Measurements from ENCODE around the gene TXNRD2. TPM values are rescaled to one million over a fixed set of nuclear protein-coding genes. Genes with fewer than 3 reads are reported as not detected.

Gene TXNRD2
- total RNA-seq, 1 experiment from 2014 or later: 33.7 TPM

DNA sequence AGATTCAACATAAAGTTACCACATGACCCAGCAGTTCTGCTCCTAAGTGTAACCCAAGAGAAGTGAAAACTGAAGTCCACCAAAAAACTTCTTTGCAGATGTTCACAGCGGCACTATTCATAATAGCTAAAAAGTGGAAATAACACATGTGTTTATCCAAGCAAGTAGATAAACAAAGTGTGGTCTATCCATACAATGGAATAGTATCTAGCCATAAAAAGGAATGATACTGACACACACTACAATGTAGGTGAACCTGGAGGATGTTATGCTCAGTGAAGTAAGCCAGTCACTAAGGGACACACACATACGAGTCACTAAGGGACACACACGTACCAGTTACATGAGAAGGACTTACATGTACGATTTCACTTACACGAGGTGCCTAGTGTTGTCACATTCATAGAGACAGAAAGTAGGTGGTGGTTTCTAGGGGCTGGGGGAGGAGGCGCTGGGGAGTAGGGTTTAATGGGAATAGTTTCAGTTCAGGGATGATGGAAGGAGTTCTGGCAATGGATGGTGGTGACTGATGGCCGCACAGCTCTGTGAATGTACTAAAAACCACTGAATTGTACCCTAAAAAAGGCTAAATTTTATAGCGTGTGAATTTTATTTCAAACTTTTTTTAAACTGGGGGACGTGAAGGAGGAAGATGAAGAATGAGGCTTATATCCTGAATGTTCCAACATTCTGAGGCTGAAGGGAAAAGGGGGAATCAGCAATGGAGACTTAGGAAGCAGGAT, 27.2 kb downstream of the TXNRD2 start:
- Mint-ChIP-seq H3K9me3 (ENCODE audit: low read depth, unreplicated experiment) (no peaks in the 10 kb centered on the region), H3K27me3 (ENCODE audit: unreplicated experiment) (no peaks in the 10 kb centered on the region)
- intact Hi-C loops (cut with micrococcal nuclease; ENCODE audit: unreplicated experiment): no loop called here

DNA sequence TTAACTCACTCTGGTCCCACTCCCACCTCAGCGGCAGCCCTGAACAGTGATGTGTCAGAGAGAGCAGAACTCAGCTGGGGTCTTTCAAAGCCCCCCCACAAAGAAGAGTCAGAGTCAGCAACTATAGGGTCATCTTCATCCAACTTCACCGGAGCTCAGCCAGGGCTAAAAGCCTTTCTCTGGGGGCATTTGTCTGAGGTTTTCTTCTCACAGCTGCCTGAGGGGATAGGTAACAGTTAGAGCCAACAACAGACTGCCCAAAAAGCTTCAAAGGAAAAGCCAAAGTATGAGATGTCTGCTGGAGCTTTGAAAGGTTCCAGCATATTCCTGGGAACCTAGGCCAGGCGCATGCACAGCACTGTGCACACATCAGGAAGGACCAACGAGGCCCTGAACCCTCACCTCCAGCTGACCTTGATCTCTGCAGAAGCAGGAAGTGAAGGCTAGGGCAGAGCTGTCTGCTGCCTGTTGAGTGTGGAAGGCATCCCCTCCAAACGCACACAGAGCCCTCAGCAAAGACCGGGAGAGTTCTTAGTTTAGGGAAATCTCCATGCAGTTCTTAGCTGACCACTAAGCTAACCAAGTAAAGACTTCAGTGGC, 28.2 kb downstream of the TXNRD2 start:
- CTCF ChIA-PET: interaction anchor here (0.6 to 1.6 kb wide), 2 partner anchors 183 to 415 kb away, joined by 3 to 6 read pairs; no protein-coding TSS in a partner anchor
- no TSS peak for BruUV-seq (replicated peaks)
- Mint-ChIP-seq H3K4me1 (ENCODE audit: low read depth, unreplicated experiment) (peaks cover 5% of the 10 kb centered on the region), H3K4me3 (ENCODE audit: low read depth, unreplicated experiment) (no peak overlapping the region), H3K27me3 (ENCODE audit: unreplicated experiment) (no peaks in the 10 kb centered on the region), H3K36me3 (ENCODE audit: insufficient read depth, unreplicated experiment) (peaks cover 17% of the 10 kb centered on the region), H3K9me3 (ENCODE audit: low read depth, unreplicated experiment) (no peaks in the 10 kb centered on the region), H3K27ac (ENCODE audit: unreplicated experiment) (no peak overlapping the region)
- TF ChIP-seq, protein P1, sequence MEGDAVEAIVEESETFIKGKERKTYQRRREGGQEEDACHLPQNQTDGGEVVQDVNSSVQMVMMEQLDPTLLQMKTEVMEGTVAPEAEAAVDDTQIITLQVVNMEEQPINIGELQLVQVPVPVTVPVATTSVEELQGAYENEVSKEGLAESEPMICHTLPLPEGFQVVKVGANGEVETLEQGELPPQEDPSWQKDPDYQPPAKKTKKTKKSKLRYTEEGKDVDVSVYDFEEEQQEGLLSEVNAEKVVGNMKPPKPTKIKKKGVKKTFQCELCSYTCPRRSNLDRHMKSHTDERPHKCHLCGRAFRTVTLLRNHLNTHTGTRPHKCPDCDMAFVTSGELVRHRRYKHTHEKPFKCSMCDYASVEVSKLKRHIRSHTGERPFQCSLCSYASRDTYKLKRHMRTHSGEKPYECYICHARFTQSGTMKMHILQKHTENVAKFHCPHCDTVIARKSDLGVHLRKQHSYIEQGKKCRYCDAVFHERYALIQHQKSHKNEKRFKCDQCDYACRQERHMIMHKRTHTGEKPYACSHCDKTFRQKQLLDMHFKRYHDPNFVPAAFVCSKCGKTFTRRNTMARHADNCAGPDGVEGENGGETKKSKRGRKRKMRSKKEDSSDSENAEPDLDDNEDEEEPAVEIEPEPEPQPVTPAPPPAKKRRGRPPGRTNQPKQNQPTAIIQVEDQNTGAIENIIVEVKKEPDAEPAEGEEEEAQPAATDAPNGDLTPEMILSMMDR (IDR thresholded peaks at IDR 0.05; ENCODE audit: unreplicated experiment): no peak
- intact Hi-C loops (cut with micrococcal nuclease; ENCODE audit: unreplicated experiment): no loop called here
- DNase-seq: no peak

More for the DNA sequence above, 27.2 kb downstream of the TXNRD2 start:
- TF ChIP-seq, protein P1 (IDR thresholded peaks at IDR 0.05; ENCODE audit: unreplicated experiment): no peak
- peaks cover 5% of the 10 kb centered on the region for H3K4me1 Mint-ChIP-seq (ENCODE audit: low read depth, unreplicated experiment)
- H3K4me3 Mint-ChIP-seq (ENCODE audit: low read depth, unreplicated experiment): no peak overlapping the region
- CTCF ChIA-PET: interaction anchor here (1.6 kb wide), 1 partner anchor 184 kb away, joined by 6 read pairs; no protein-coding TSS in a partner anchor
- no TSS peak for BruUV-seq (replicated peaks)
- peaks cover 17% of the 10 kb centered on the region for H3K36me3 Mint-ChIP-seq (ENCODE audit: insufficient read depth, unreplicated experiment)
- no peak overlapping the region for H3K27ac Mint-ChIP-seq (ENCODE audit: unreplicated experiment)
- no peak for DNase-seq

DNA sequence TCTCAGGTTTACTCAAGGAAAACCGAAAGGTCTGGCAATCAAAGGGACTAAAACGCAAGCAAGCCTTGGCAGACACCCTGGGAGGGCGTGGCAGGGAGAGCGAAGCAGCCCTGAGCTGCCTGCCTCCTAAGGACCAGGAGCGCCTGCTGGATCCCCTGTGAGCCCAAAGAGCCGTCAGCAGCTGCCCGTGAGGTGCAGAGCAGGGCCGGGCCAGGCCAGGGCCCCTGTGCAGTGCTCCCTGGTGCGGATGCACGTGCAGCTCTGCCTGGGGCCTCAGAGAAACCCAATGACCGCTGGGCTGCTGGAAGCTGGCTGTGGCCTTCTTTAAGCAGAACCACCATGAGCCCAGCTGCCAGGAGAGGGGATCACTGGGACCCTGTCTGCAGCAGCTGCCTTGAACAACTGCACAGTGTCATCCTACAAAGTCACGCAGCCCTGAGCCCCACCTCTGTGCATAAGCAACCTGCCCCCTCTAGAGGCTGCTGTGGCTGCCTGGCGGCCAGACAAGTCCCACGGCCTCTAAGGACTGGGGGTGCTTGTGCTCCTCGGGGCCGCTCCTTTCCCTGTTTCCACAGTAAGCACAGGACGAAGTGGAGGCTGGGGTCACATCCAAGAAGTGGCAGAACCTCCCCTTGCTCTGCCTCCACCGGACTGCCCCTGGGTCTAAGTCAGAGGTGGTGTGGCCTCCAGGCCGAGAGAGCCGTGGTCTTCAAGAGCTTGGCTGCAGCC, 29.2 kb downstream of the TXNRD2 start:
- Mint-ChIP-seq H3K27me3 (ENCODE audit: unreplicated experiment) (no peaks in the 10 kb centered on the region), H3K36me3 (ENCODE audit: insufficient read depth, unreplicated experiment) (peaks cover 16% of the 10 kb centered on the region), H3K4me1 (ENCODE audit: low read depth, unreplicated experiment) (peaks cover 5% of the 10 kb centered on the region), H3K4me3 (ENCODE audit: low read depth, unreplicated experiment) (no peak overlapping the region), H3K9me3 (ENCODE audit: low read depth, unreplicated experiment) (no peaks in the 10 kb centered on the region), H3K27ac (ENCODE audit: unreplicated experiment) (no peak overlapping the region)
- CTCF ChIA-PET: interaction anchor here (0.8 to 1.2 kb wide), 2 partner anchors 182 to 189 kb away, joined by 3 to 9 read pairs; partner anchors contain the start of gene GP1BB
- DNase-seq: no peak
- BruUV-seq (replicated peaks): no TSS peak
- intact Hi-C loops (cut with micrococcal nuclease; ENCODE audit: unreplicated experiment): no loop called here
- TF ChIP-seq, protein P1 (IDR thresholded peaks at IDR 0.05; ENCODE audit: unreplicated experiment): no peak

DNA sequence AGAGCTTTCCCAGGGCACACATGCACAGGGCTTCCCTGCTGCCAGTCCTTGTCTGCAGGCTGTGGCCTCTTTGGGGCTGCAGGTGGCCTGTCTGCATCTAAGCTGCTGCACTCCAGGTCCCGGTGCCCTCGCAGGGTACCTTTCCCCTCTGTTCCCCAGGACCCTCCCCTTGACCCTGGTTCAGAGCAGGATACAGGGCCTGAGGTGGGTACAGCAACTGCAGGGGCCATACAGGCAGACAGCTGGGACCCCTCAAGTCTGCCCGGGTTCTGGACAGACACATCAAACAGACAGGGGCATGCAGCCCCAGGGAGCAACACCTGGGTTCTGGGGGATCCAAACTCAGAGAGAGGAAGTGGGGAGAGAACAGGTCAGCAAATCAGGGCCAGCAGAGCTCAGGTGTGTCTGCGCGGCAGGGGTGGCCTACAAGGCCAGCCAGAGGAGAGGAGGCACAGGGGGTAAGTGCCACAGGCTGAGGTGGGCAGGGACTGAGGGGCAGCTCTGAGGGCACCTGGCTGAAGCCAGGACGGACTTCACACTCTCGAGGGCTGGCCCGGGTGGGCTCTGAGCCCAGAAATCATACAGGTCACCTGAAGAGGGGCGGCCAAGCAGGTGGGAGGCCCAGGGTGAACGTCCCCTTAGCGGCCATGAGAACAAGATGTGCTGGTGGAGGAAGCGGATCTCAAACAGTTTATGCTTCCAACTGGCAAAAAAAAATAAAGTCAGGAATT, 29.9 kb downstream of the TXNRD2 start:
- Mint-ChIP-seq H3K27ac (ENCODE audit: unreplicated experiment) (no peak overlapping the region), H3K4me3 (ENCODE audit: low read depth, unreplicated experiment) (no peak overlapping the region), H3K9me3 (ENCODE audit: low read depth, unreplicated experiment) (no peaks in the 10 kb centered on the region), H3K36me3 (ENCODE audit: insufficient read depth, unreplicated experiment) (peaks cover 12% of the 10 kb centered on the region), H3K4me1 (ENCODE audit: low read depth, unreplicated experiment) (peaks cover 5% of the 10 kb centered on the region), H3K27me3 (ENCODE audit: unreplicated experiment) (no peaks in the 10 kb centered on the region)
- TF ChIP-seq, protein P1 (IDR thresholded peaks at IDR 0.05; ENCODE audit: unreplicated experiment): no peak
- DNase-seq: no peak
- intact Hi-C loops (cut with micrococcal nuclease; ENCODE audit: unreplicated experiment): no loop called here
- CTCF ChIA-PET: interaction anchor here (0.8 to 1.2 kb wide), 2 partner anchors 181 to 188 kb away, joined by 3 to 9 read pairs; partner anchors contain the start of gene GP1BB
- BruUV-seq (replicated peaks): no TSS peak
